Mucosa of descending colon (tissue), 3 donors: ENCODE measurements around the gene PLPPR5. TPM values are rescaled to one million over a fixed set of nuclear protein-coding genes. Genes with fewer than 3 reads are reported as not detected.

Experiments used
- ATAC-seq: fragments of 200-7000 bp; cut with Tn5 transposase; one replicate; pipeline ENCODE4 v1.9.1; 2020; ENCODE audit warnings: mild to moderate bottlenecking, moderate library complexity
- DNase-seq, 3 donors: peaks; one replicate each; pipeline ENCODE4 v3.0.0-alpha.2; 2020
- H3K36me3 ChIP-seq: fragments of 200-600 bp; one replicate; pipeline ENCODE4 v1.8.0; 2021; ENCODE audit warnings: low read depth, mild to moderate bottlenecking
- H3K4me1 ChIP-seq: fragments of 200-600 bp; one replicate; pipeline ENCODE4 v1.8.0; 2021; ENCODE audit warnings: low read depth, mild to moderate bottlenecking
- H3K4me3 ChIP-seq: fragments of 200-600 bp; one replicate; pipeline ENCODE4 v1.8.0; 2021; ENCODE audit warnings: mild to moderate bottlenecking
- H3K9me3 ChIP-seq: fragments of 200-600 bp; one replicate; pipeline ENCODE4 v1.8.0; 2021; ENCODE audit warnings: mild to moderate bottlenecking
- CTCF ChIP-seq: fragments of 200-600 bp; IDR thresholded peaks from one replicate; pipeline ENCODE4 v1.8.0; 2022; ENCODE audit warnings: antibody characterized with exemption, mild to moderate bottlenecking
- intact Hi-C, 2 donors: fragments of 100-400 bp; cut with DNase I in 1 of 2; cut with micrococcal nuclease in 1 of 2; formaldehyde crosslinking; loops; one replicate each; pipeline versions ENCODE4 v1.11.0 to v1.11.1; 2022; cut with DNase I, micrococcal nuclease
- total RNA-seq, 3 donors: library from RNA; stranded (reverse); fragmentation: NEBNext Ultra II Directional in 2 of 3; extraction: Animal tissue kit (Norgen Biotek cat#: 25700) in 2 of 3; gene quantifications; one replicate each; pipeline versions ENCODE4 v1.2.1 to v1.2.4, GENCODE V29; 2021 to 2023
- donor health status: DM: no; HTN: no; CAD: no; lungs with moderate emphysema.
- donor health status: DM: no; HTN: no; CAD: no.
- donor health status: DM: no; HTN: yes; CAD: no.

Gene PLPPR5
- total RNA-seq, 3 donors from 2014 or later = 0.38 TPM; not detected in 2

- no peaks in the 10 kb centered on the region for H3K4me1 ChIP-seq
- TF ChIP-seq CTCF = no peak
- no peak for ATAC-seq
- no peaks in the 10 kb centered on the region for H3K9me3 ChIP-seq
- intact Hi-C loops = no loop called here
- no peaks in the 10 kb centered on the region for H3K36me3 ChIP-seq
- no peak overlapping the region for H3K4me3 ChIP-seq
- DNase-seq = no peak
Observed at GRCh38 chr1:98981917-98982513, 22.6 kb downstream of the PLPPR5 start.

GRCh38 chr1:98979463-98979862 is 25.2 kb downstream of the PLPPR5 start:
- TF ChIP-seq CTCF = no peak
- Histone ChIP-seq H3K36me3 (no peaks in the 10 kb centered on the region), H3K9me3 (no peaks in the 10 kb centered on the region), H3K4me1 (no peaks in the 10 kb centered on the region), H3K4me3 (no peak overlapping the region)
- ATAC-seq (no peak), DNase-seq (no peak)
- intact Hi-C loops = no loop called here

GRCh38 chr1:98975810-98976209 is 28.9 kb downstream of the PLPPR5 start:
- no peak for DNase-seq
- Histone ChIP-seq H3K36me3 (no peaks in the 10 kb centered on the region), H3K9me3 (no peaks in the 10 kb centered on the region), H3K4me3 (no peak overlapping the region), H3K4me1 (no peaks in the 10 kb centered on the region)
- no peak for ATAC-seq
- intact Hi-C loops = no loop called here
- TF ChIP-seq CTCF = no peak

- Histone ChIP-seq H3K36me3 (no peaks in the 10 kb centered on the region), H3K4me3 (no peak overlapping the region), H3K4me1 (no peaks in the 10 kb centered on the region), H3K9me3 (no peaks in the 10 kb centered on the region)
- no peak for ATAC-seq
- DNase-seq = no peak
- no peak for TF ChIP-seq CTCF
- intact Hi-C loops = no loop called here
Observed at GRCh38 chr1:98975113-98975512, 29.5 kb downstream of the PLPPR5 start.

GRCh38 chr1:98969798-98970490 is 34.7 kb downstream of the PLPPR5 start:
- no peaks in the 10 kb centered on the region for H3K36me3 ChIP-seq
- H3K4me1 ChIP-seq = no peaks in the 10 kb centered on the region
- H3K9me3 ChIP-seq = no peaks in the 10 kb centered on the region
- ATAC-seq = no peak
- intact Hi-C loops = no loop called here
- H3K4me3 ChIP-seq = no peak overlapping the region
- no peak for DNase-seq
- TF ChIP-seq CTCF = no peak
